ENCODE data around the gene DCBLD2. TPM values are rescaled to one million over a fixed set of nuclear protein-coding genes. Genes with fewer than 3 reads are reported as not detected.
A peak's percentile ranks its signal among the peaks of the same experiment; 100 is the strongest.
"Not testable (repeated sequence)": the region's sequence is repeated elsewhere in the genome, so short reads cannot be mapped to it uniquely, and the experiment has no call there.

Gene DCBLD2
- polyA plus RNA-seq, 10 donors, result 23.3 to 34.3 (median 28.6) TPM

DNA sequence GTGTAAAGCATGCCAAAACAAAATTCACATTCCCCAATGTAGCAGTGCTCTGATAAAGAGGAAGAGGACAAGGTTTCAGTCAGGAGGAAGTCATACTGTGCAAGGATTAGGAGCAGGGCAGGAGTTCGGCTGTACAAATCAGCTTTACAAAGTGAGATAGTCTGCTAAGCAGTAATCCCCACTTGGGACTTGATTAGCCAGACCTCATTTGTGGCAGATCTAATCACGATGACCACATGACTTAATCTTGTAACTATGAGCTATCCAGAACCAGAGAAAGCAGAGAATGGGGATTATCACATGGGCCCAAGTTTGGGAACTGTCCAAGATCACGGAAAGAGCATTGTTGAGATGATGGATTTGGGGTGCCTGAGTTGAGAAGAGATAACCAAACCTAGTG is 7.8 kb downstream of the DCBLD2 start:
- DNase-seq, result no peak

DNA sequence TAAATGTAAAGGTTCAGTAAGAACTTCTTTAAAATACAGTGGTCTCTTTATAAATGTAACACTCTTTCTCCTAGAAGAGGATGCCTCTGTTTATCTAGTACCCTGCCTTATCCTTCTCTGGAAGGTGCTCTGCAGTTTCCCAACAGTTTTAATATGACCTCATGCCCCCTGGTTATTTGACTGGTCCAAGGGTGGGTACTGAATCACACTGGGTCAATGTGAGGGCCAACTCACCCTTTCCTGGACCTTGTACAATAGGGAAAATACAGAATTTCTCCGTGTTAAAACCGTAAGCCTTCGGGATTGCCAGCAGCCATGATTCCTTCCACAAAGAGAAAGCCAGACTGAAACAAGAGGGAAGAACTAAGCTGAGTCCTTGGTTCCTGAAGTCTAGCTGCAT is 9.2 kb downstream of the DCBLD2 start:
- DNase-seq, result no peak

DNA sequence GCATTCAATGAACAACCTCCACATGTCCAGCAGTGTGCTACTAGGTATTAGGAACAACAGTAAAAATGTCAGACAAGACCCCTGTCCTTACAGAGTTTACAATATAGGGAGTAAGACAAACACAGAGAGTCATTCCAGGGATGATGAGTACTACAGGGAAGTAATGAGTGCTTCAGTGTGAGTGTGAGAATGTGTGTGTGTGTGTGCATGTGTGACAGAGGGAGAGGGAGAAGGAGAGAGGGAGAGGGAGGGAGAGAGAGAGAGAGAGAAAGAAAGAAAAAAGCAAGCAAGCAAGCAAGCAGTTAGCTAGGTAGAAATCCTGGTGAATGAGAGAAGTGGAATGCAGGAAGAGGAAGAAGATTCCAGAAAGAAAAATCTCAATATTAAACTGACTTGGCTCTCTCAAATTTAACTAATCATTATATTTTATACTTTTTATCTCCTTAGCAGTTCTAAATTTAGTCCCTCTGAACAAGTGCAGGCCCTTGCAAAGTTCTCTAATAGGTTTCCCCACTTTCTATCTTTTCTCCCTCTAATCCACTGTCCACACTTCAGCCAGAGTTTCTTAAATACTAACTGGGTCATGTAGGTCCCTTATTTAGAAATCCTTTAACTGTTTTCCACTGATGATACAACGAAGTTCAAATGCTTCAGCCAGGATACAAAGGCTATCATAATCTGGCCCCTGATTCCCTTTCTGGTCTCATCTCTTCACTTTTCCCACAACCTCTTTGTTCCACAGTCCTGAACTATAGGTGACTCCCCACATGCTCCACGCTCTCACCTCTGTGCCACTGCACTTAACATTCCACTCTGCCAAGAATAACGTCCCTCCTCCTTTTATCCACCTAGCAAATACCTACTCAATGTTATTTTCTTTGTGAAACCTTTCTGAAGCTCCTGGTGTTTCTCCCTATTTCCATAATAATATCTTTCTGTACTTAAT is 10.3 kb downstream of the DCBLD2 start:
- no peak for DNase-seq

DNA sequence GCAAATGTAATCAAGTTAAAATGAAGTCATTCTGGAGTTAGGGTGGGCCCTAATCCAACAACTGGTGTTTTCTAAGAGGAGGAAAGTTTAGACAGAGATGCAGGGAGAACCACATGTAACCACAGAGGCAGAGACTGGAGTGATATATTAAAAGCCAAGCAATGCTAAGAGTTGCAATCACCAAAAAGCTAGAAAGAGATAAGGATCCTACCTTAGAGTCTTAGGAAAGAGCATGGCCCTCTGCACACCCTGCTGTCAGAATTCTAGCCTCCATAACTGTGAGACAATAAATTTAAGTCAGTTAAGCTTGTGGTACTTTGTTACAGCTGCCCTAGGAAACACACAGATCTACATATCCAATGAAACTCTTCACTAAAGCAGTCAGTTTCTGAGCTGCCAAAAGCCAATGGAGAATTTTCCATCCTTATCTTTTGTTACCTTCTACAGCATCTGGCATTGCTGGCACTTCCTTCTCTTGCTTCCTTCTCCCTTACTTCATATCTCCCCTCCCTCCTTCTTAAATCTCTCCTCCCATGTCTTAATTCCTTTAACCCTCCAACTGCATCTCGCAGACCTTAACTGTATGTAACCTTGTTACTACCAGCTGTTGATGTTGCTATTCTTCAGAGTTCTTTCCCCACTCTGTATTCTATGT is 11.2 kb downstream of the DCBLD2 start:
- no peak for DNase-seq

DNA sequence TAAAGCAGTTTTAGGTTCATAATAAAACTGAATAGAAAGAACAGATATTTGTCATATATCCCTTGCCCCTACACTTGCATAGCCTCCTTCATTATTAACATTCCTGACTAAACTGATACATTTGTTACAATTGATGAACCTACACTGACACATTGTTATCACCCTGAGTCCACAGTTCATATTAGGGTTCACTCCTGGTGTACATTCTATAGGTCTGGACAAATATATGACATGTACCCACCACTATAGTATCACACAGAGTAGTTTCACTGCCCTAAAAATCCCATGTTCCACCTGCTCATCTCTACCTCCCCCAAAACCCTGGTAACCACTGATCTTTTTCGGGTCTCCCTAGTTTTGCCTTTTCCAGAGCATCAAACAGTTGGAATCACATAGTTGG is 13.8 kb downstream of the DCBLD2 start:
- DNase-seq, result no peak

DNA sequence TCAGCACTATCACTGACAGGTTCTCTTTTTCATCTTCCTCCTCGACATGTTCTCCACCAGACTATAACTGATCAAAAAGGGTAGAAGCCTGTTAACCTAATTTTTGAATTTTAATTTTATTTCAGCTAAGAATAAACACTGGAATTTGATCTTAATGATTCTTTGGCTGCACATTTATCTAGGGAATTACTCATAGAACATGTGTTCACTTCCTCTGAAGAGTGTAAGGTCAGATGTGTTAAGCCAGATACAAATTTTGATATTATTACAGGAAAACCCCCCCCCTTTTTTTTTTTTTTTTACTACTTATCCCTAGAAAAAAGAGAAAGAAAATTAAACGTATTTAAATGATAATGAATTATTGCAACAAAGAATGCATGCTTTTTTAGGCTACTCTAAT is 15.0 kb downstream of the DCBLD2 start:
- DNase-seq, result no peak

DNA sequence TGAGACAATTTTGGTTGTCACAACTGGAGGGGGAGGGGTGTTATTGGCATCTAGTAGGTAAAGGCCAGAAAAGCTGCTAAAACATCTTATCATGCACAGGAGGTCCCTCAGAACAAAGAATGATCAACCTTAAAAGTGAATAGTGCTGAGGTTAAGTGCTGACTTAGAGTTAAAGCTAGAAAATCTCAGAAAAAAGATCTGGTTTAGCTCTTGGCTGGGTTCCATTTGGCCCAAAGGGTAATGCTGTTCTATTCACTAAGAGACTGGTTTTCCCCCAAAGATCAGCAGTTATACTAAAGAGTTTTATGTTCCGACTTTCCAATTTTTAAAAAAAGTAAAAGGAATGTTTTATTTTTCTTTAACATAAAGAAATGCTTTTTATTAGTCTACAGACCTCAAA is 15.6 kb downstream of the DCBLD2 start:
- DNase-seq, result peak in 2 of 3 donors; percentile 22 to 43

DNA sequence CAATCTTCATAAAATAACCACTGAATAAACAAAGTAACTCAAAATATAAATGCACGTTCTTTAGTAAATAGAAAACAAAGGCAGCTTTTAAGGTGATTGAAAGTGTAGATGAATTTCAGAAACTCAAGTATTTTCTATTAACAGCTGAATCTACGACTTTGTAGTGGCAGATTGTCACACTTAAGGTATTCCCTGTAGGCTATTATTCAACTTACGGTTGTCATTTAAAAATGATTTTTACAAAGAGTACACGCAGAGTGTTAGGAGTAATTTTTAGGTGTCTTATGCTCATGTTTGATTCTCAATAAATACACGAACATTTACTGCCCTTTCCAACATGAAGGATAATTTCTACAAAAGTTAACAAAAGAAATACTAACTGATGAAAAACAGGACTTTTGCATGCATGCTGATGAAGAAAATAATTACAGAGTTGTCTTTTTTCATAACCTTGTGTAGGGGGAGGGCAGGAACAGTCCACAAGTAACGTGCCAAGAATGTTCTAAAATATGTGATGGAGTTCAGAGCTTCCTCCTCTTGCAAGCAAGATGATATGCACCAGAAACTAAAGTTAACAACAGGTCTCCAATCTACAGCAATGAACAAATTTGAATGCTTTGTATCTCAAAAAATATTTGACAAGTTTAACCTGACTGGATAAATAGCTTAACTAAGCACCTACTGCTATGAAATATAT is 16.7 kb downstream of the DCBLD2 start:
- DNase-seq, result peak in 2 of 3 donors; percentile 33 to 38

DNA sequence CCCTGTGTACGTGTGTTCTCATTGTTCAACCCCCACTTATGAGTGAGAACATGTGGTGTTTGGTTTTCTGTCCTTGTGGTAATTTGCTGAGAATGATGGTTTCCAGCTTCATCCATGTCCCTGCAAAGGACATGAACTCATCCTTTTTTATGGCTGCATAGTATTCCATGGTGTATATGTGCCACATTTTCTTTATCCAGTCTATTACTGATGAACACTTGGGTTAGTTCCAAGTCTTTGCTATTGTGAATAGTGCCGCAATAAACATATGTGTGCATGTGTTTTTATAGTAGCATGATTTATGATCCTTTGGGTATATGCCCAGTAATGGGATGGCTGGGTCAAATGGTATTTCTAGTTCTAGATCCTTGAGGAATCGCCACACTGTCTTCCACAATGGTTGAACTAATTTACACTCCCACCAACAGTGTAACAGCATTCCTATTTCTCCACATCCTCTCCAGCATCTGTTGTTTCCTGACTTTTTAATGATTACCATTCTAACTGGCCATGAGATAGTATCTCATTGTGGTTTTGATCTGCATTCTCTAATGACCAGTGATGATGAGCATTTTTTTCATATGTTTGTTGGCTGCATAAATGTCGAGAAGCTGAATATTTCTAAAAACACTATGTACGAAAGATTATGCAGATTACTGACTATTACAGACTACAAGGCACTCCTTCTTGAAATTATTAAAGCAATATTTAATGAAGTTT is 18.7 kb downstream of the DCBLD2 start:
- DNase-seq, result not testable (repeated sequence)

DNA sequence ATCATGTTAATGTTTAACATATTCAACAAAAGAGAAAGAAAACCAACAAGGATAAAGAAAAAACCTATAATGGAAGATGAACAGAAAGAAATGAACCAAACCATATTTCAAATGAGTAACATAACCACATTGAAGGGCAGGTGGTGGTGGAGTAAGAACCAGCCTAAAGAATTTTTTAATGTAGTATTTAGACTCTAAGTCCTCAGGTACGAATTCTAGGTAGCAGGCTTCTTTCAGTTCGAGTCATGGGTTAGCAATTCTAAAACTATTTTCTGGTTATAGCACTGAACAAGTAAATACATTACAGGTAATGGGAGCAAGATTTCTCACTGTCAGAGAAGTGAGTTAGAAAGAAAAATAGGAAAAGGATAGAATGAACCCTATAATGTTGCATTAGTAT is 24.4 kb downstream of the DCBLD2 start:
- no peak for DNase-seq

DNA sequence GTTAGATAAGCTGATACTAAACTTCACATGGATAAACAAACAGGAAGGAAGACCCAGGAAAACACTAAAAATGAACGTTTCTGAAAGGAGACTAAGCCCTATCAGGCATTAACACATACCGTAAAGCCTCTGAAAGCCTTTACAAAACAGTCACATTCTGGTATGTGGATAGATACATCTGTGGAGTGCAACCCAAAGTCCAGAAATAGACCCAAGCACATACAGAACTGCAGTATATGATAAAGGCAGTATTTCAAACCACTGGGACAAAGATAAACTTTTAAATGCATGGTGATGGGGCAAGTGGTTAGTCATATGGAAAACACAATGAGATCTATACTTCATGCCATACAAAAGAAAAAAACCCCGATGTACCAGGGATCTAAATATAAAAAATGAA is 26.0 kb downstream of the DCBLD2 start:
- no peak for DNase-seq

DNA sequence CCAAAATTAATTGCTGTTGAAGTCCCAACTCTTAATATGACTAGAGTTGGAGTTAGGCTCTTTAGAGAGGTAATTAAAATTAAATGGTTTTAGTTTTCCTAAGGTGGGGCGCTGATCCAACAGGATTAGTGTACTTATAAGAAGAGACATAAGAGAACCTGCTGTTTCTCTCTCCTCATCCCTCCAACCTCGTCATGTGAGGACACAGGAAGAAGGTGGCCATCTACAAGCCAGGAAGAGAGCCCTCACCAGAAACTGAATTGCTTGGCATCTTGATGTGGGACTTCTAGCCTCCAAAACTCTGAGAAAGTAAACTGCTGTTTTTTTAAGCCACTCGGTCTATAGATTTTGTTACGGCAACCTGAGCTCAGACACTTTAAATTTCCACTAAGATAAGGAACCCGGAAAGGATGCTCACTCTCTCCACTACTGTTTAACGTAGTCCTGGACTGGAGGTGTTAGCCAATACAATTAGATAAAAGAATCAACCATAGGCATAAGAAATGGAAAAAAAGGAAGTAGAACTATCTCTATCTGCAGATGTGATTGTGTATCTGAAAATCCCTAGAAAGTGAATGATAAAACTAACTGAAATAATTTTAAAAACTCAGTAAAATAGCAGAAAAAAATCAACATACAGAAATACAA is 26.8 kb downstream of the DCBLD2 start:
- DNase-seq, result no peak

DNA sequence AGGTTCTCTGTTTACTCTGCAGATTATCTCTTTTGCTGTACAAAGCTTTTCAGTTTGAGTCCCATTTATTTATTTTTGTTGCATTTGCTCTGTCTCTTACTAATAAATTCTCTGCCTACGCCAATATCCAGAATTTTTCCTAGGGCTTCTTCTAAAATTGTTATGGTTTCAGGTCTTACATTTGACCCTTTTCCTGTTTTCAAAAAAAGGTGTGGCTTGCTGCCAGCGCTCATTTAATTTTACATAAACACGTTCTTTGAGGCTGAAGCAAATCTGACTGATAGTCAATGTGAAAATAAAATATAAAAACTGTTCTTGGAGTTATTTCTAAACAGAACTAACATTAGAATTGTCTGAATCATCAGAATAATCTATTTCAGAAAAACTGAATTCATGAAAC is 32.1 kb downstream of the DCBLD2 start:
- DNase-seq, result no peak

DNA sequence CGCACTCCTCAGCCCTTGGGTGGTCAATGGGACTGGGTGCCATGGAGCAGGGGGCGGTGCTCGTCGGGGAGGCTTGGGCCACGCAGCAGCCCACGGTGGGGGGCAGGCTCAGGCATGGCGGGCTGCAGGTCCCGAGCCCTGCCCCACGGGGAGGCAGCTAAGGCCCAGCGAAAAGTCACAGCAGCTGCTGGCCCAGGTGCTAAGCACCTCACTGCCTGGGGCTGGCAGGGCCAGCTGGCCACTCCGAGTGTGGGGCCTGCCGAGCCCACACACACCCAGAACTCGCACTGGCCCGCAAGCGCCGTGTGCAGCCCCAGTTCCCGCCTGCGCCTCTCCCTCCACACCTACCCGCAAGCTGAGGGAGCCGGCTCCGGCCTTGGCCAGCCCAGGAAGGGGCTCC is 43.5 kb downstream of the DCBLD2 start:
- DNase-seq, result not testable (repeated sequence)

DNA sequence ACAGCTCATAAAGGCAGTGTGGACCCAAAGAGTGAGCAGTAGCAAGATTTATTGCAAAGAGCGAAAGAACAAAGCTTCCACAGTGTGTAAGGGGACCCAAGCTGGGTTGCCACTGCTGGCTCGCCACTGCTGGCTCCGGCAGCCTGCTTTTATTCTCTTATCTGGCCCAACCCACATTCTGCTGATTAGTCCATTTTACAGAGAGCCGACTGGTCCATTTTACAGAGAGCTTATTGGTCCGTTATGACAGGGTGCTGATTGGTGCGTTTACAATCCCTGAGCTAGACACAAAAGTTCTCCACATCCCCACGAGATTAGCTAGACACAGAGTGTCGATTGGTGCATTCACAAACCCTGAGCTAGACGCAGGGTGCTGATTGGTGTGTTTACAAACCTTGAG is 44.2 kb downstream of the DCBLD2 start:
- not testable (repeated sequence) for DNase-seq

DNA sequence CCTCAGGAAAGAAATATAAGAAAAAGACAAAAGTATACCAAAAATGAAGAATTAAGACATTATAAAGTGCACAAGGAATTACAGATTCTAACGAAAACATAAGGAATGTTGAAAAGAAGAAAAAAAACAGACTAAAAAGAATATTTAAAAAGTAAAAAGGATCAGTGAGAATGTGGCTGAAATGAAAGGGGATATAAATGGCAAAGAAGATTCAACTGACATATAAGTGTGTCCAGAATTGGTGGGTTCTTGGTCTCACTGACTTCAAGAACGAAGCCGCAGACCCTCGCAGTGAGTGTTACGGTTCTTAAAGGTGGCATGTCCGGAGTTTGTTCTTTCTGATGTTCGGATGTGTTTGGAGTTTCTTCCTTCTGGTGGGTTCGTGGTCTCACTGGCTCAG is 44.8 kb downstream of the DCBLD2 start:
- DNase-seq, result no peak

DNA sequence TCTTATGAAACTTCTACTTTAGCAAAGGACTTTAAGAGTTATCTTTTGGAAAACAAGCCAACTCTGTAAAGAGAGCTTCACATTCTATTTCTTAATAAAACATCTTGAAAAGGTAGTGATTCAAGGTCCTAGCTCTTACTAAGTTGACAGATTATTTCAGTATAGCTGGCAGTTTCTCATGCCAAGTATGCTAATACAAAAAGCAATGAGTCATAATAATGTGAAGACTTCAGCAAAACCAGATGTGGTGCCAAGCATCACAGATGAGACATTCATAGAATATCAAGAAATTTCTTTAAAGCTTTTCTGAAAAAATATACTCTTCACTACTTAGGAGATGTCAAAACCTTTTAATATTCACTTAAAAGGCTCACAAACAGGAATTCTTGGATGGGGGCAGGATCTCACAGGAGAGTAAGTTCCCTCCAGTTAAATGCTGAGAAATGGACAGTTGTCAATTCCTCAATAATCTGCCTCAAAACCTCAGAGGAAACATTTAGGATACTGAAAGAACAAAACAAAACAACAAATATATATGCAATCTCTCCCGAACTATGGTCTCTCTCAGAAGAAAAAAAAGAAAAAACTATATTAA is 45.6 kb downstream of the DCBLD2 start:
- peak; percentile 13 to 80 (median 35) for DNase-seq

DNA sequence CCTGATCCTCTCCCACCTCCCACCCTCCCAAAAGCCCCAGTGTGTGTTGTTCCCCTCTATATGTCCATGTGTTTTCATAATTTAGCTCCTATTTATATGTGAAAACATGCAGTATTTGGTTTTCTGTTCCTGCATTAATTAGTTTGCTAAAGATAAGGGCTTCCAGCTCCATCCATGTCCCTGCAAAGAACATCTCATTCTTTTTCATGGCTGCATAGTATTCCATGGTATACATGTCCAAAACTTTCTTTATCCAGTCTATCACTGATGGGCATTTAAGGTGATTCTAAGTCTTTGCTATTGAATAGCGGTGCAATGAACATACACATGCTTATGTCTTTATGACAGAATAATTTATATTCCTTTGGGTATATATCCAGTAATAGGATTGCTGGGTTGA is 53.4 kb downstream of the DCBLD2 start:
- DNase-seq, result no peak

DNA sequence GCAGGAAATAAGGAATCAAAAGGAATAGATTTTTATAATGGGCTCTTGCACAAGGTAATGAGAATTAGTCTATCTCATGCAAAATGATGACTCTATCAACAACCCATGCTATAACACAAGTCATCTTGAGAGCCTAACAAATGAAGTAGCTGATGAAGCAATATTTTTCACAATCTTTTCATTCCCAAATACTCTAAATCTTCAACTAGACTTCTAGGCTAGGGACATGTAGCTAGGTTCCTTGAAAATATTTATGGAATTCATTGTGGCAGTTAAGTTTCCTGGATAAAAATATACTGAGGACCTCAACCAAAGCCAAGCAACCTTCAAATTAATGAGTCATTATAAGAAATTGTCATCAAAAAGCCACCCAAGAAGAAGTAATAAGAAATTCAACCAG is 55.4 kb downstream of the DCBLD2 start:
- DNase-seq, result peak in 1 of 3 donors; percentile 73

DNA sequence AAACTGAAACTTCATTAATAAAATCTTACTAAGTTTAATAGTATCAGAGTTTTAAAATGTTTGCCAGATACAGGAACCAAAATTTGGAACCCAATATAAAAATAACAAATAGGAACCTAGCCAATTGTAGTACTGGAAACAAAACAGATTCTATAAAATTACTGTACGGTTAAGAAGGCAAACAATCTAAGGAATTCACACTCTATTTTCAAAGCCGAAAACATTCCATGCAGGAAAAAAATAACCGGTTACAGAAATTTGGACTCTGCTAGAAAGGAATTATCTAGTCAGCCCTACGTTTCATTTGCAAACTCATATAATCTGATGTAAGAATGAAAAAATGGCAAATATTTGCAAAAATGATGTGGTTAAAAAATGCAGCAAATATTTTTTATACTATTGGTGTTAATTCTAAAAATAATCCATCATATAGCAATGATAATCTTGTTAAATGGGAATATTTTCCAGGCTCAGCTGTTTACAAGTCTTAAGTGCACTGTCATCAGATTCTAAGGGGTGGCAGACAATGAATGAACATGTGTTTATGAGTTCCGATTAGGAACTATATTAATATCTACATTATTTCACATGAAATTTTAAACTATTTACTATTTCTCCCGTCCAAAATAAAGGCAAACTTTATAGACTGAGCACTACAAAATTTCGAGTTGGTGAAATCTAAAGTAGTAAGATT is 58.1 kb downstream of the DCBLD2 start:
- DNase-seq, result peak in 1 of 3 donors; percentile 19
